Activated CD4-positive, alpha-beta T cell treated with anti-CD3 and anti-CD28 coated beads, Interleukin-2, amount 50 U/mL, for 24 hours (primary cell): ENCODE results near the gene NUP42.
"Not testable (repeated sequence)": the region's sequence is repeated elsewhere in the genome, so short reads cannot be mapped to it uniquely, and the experiment has no call there.

ENCODE experiments used
- DNase-seq, 2 donors: peaks; one replicate each; pipeline ENCODE4 v3.0.0-alpha.2; 2020; ENCODE audit warnings: low read depth in 1 of 2, low spot score in 1 of 2

NUP42 gene

GRCh38 chr7:23204241-23204640, 22.4 kb downstream of the NUP42 start:
- DNase-seq = no peak

DNA sequence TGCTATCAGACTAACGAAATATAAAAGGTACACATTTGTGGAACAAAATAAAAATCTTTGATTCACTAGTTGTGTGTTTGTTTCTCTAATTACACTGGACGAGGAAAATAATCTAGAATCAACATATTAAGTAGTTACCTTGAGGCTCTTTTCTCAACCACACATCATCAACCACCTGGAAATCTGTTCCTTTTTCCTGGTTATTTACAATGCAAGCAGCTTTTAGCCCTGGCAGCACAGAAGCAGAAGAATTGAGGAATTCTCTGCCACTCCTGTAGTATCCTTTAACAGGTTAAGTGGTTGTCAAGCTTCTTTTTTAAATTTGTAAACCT, 23.7 kb downstream of the NUP42 start:
- DNase-seq = no peak

DNA sequence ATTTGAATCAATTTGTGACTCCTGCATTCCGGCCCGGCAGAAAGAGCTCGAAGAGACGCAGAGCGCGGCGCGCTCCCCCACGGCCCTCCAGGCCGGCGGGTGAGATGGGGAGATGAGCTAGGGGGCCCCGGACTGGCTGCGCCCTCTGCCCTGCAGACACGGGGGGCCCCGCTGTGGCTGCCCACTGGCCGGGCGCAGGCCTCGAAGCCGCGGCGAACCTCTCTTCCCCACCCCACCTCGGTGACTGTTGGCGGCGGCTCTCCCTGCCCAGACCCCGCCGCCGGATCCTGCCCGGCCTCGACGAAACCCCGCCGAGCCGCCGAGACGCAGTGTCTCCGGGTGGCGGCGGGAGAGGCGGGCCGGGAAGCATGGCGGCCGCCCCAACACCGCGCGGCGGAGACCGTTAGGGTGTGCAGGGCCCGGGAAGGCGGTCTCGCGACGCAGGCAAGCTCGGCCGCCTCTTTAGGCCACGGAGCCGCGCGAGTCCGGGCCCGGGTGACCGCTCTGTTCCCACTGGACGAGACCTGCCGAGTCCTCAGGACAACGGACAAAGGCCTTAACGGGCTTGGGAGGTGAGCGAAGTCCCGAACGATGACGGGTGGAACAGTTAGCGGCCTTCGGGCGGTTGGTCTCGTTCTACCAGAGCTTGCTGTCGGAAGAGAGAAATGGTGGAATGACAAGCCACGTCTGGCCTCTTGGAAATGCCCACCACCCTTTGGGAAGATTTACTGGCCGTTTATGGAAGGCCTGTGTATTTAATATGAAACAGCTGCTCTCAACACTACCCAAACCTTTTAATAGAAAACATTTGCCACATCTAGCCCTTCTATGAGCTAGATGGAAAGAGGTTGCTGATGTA, 24.3 kb downstream of the NUP42 start:
- DNase-seq = no peak

DNA sequence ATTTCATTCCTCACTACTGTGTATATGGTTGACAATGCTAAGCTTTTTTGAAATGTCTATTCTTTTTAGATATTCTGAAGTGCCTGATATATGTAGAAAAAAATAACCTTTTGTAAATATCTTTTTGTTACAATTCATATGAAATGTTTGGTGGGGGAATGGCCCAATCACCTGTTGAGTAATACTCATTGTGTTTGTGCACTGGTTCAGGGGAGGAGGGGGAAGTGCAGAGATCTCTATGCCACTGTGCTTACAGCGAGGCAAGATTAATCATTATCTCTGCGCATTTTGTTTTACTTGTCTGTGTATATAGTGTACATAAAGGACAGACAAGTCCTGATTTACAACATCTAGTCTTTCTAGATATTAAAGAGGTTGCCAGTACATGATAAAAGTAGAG, 25.2 kb downstream of the NUP42 start:
- DNase-seq = no peak

DNA sequence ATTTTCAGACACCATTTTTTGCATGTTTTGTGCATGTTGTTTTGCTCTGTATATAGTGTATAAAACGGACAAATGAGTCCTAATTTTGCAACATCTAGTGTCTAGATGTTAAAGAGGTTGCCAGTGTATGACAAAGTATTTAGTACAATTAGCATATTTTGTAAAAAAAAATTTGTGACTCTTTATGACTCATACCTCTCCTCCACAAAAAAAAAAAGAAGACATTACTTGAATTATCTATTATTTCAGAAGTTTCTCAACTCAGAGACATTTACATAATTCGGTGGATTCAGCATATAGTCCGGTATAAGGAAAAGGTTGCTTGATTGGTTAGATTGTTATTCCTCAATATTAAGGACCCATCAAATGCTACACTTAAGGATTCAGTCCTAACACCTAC, 26.0 kb downstream of the NUP42 start:
- no peak for DNase-seq

DNA sequence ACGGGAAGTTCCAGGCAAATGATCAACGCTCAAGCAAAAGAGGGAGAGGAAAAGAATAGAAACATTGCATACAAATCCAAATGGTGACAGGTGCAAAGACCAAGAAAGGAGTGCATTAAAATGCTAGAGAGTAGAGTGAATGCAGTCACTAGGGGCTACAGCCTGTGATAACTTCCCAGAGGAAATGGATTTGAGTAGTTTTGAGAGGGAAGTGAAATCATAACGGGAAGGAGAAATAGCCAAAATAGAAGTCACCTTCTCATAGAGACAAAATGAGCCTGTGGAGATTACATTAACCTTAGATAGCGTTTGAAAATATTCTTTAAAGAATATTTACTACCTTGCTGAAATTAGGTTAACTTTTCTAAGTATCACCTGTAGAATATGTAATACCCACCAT, 26.5 kb downstream of the NUP42 start:
- no peak for DNase-seq

GRCh38 chr7:23210506-23210905, 28.7 kb downstream of the NUP42 start:
- DNase-seq = no peak

DNA sequence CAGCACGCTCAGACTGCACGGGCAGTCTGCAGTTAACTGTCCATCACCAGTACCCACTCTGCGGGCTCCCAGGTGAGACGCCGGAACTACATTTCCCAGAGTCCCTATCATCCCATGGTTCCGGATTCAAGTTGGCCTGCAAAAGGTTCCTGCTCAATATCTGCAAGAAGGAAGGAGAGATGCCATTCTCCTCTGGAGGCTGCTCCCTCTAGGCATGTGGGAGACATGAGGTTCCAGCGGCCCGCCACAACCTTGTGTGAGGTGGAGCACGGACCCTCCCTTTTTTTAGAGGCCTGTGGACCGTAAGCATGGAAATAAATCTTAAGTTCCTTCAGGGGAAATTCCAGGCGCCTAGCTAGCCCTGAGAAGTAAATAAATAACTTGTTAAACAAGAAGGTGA, 29.7 kb downstream of the NUP42 start:
- no peak for DNase-seq

DNA sequence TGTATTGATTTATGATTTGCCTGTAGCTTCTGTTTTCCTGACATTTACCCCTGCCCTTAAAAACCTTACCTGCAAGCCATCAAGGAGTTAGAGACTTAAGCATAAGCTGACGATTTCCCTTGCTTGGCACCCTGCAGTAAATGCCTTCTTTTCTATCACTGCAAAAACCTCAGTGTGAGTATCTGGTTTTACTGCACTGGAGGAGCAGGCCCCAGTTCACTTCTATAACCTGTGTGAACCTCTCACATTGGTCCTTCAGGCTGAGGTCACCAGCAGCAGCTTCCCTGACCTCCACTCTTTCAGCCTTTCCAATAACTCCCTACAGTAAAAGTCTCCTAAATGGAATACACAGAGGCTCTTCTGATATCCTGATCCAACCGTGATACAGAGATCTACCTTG, 30.5 kb downstream of the NUP42 start:
- no peak for DNase-seq

DNA sequence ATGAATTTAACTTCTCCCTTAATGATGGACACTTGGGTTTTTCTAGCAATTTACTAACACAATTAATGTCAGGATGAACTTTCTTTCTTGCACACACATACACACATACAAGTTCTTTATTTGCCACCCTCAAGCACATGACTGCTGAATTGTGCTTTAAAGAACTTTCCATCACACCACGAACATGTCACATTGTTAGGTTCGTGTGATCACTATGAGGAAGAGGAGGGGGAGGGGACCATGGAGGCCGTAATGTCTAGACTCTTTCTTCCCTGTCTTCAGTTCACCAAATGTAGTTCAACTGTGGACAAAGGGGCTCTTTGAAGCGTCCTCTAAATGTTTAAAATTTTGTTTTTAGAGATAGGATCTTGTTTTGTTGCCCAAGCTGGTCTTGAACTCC, 31.0 kb downstream of the NUP42 start:
- no peak for DNase-seq

GRCh38 chr7:23213755-23214154, 31.9 kb downstream of the NUP42 start:
- no peak for DNase-seq

GRCh38 chr7:23214423-23214822, 32.6 kb downstream of the NUP42 start:
- no peak for DNase-seq

DNA sequence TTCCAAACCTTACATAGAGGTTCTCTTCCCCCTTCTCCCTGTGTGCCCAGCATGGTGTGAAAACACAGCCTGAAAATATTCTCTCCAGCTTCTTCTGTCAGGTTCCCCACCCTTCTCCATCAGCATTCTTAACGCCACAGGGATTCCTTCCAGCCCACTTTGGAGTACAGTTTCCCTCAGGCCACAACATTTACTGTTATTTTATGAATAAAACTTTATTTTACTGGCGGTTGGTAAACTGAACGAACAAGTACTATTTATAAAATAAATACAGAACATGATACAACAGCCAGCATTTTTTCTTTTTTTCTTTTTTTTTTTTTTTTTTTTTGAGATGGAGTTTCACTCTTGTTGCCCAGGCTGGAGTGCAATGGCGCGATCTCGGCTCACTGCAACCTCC, 33.1 kb downstream of the NUP42 start:
- no peak for DNase-seq

GRCh38 chr7:23216021-23216420, 34.2 kb downstream of the NUP42 start:
- no peak for DNase-seq

GRCh38 chr7:23218196-23218595, 36.3 kb downstream of the NUP42 start:
- DNase-seq = no peak

- no peak for DNase-seq
These were observed 39.0 kb downstream of the NUP42 start for GRCh38 chr7:23220690-23221305.

DNA sequence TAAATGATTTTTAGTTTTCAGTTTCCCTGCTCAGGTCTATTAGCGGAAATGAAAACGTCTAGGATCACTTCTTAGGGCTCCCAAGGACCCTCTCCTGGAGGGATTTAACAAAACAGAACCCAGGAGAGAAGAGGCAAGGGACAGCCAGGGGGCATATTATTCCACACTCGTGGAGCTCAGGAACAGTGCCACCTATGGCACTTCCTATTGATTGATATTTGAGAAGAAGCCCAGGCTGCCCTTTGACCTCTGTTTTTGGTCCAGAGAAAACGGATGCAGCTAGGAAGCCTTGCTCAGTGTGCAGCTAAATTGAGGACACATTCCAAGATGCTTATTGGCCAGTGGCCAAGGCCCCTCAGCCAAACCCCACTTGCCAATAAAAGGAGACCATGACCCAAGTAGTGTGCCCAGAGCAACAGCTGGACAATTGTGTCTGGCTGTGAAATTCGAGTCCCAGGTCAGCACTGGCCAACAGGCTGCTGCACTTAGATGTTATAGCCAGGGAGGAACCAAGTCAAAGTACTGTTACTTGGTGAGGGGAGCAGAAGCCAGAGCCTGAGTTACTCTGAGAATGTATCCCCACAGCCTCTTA, 40.7 kb downstream of the NUP42 start:
- no peak for DNase-seq

- DNase-seq = not testable (repeated sequence)
These were observed 42.5 kb downstream of the NUP42 start for GRCh38 chr7:23224364-23224763.

GRCh38 chr7:23226844-23227450, 45.1 kb downstream of the NUP42 start:
- DNase-seq = no peak

DNA sequence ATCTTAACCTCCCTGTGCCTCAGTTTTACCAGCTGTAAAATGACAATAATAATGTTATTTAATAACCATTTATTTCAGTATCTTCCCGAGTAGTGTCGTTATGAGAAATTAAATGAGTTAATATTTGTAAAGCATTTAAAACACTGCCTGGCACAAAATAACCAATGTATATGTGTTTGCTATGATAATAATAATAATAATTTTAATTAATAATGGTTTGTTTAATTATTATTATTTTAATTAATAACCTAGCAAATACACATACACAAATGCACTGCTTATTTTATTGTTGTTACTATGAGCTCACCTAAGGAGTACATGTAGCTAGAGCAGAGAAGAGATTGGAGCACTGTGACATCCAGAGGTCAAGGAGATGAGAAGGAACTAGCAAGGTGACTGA, 46.6 kb downstream of the NUP42 start:
- no peak for DNase-seq

- DNase-seq = no peak
These were observed 48.8 kb downstream of the NUP42 start for GRCh38 chr7:23230641-23231101.

DNA sequence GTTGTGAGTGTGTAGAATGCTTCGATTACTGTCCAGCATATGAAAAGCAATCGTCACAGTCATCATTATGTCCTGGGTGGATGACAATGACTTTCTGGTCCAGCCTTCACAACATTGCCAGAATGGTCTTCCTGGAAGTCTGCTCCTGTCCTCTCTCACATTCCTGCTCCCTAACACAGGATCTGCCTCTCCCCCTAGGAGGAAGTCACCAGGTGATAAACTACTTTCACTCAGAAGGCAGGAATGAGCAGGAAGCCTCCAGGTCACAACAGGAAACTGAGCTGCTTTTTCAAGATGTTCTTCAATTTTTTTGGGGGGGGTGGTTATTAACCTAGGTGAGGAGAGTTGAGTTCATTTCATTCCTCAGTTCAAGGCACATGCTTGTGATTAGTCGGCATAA, 51.1 kb downstream of the NUP42 start:
- no peak for DNase-seq
